ENCODE results near the gene PTPRN2.

- no peak for TF ChIP-seq CTCF (conservative IDR thresholded peaks at IDR 0.05 in 1 of 2, IDR thresholded peaks at IDR 0.05 in 1 of 2; ENCODE audit: extremely low read depth in 1 of 2, insufficient read depth in 1 of 2, low read depth in 1 of 2, low read length in 2 of 2)
- no peak for TF ChIP-seq EZH2 (IDR thresholded peaks at IDR 0.05; ENCODE audit: borderline replicate concordance, low read length)
Measured at GRCh38 chr7:158327012-158327411, 260.6 kb downstream of the PTPRN2 start.

Measured in mammary epithelial cell (primary cell).